ENCODE results near the gene SPHKAP.

Gene SPHKAP

DNA sequence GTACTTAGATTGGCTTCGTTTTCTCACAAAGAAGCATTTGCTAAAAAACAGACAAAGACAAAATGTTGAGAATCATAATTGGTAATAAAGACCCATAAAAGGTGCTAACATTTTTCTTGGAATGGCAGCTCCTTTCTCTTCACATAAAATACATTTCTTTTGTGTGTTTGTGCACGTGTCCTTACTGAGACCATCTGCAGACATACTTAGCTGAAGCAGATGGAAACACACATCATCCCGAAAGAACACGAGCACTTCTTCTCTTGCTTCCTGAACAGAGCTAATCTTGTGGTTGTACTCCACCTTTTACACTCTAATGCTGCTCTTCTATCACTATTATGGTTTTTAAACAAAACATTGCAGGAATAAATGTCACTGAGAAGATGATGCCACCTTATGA is 142.5 kb downstream of the SPHKAP start:
- no peak for TF ChIP-seq ELF4 (IDR thresholded peaks at IDR 0.05)
- no peak for TF ChIP-seq FOXK2 (IDR thresholded peaks at IDR 0.05)
- TF ChIP-seq, protein P1, sequence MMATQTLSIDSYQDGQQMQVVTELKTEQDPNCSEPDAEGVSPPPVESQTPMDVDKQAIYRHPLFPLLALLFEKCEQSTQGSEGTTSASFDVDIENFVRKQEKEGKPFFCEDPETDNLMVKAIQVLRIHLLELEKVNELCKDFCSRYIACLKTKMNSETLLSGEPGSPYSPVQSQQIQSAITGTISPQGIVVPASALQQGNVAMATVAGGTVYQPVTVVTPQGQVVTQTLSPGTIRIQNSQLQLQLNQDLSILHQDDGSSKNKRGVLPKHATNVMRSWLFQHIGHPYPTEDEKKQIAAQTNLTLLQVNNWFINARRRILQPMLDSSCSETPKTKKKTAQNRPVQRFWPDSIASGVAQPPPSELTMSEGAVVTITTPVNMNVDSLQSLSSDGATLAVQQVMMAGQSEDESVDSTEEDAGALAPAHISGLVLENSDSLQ (IDR thresholded peaks at IDR 0.05): no peak
- TF ChIP-seq ARNT (IDR thresholded peaks at IDR 0.05): no peak
- TF ChIP-seq LEF1 (IDR thresholded peaks at IDR 0.05; ENCODE audit: borderline replicate concordance): no peak
- no peak for TF ChIP-seq SP1 (IDR thresholded peaks at IDR 0.05)
- no peak for TF ChIP-seq HDGF (IDR thresholded peaks at IDR 0.05; ENCODE audit: borderline replicate concordance)
- TF ChIP-seq FOXM1 (IDR thresholded peaks at IDR 0.05; ENCODE audit: borderline replicate concordance): no peak
- TF ChIP-seq NFRKB (IDR thresholded peaks at IDR 0.05): no peak
- no peak for TF ChIP-seq FOXA1 (IDR thresholded peaks at IDR 0.05)
- no peak for TF ChIP-seq CTBP1 (IDR thresholded peaks at IDR 0.05; ENCODE audit: borderline replicate concordance)
- TF ChIP-seq BHLHE40 (IDR thresholded peaks at IDR 0.05; ENCODE audit: borderline replicate concordance): no peak
- ChIA-PET CTCF (no interaction called here), POLR2A (no interaction called here)
- no peak for DNase-seq (ENCODE audit: extremely low spot score)

DNA sequence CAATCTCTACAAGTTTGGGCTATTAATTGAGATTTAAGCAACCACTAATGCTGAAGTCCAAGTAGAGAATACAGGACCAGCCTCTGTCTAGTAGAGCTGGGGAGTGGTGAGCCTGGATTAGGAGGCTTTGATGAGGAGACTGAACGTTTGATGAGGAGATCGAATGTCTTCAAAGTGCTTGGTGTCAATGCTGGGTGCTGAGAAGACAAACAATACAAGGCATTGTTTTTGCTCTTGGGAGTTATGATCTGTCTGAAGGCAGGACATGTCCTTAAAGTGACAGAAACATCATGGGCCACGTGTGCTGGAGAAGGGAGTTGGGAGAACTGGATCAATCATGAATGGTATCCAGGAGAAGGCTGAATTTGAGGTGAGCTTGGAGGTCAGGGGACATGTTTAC is 143.6 kb downstream of the SPHKAP start:
- ChIA-PET CTCF (no interaction called here), POLR2A (no interaction called here)
- TF ChIP-seq BHLHE40 (IDR thresholded peaks at IDR 0.05; ENCODE audit: borderline replicate concordance) (no peak), SUZ12 (IDR thresholded peaks at IDR 0.05) (no peak), TARDBP (IDR thresholded peaks at IDR 0.05) (no peak), NFRKB (IDR thresholded peaks at IDR 0.05) (no peak), HDGF (IDR thresholded peaks at IDR 0.05; ENCODE audit: borderline replicate concordance) (no peak), L3MBTL2 (conservative IDR thresholded peaks at IDR 0.05) (no peak), CTBP1 (IDR thresholded peaks at IDR 0.05; ENCODE audit: borderline replicate concordance) (no peak), SP1 (IDR thresholded peaks at IDR 0.05) (no peak)
- TF ChIP-seq, protein P1 (IDR thresholded peaks at IDR 0.05): no peak
- no peak for DNase-seq (ENCODE audit: extremely low spot score)

DNA sequence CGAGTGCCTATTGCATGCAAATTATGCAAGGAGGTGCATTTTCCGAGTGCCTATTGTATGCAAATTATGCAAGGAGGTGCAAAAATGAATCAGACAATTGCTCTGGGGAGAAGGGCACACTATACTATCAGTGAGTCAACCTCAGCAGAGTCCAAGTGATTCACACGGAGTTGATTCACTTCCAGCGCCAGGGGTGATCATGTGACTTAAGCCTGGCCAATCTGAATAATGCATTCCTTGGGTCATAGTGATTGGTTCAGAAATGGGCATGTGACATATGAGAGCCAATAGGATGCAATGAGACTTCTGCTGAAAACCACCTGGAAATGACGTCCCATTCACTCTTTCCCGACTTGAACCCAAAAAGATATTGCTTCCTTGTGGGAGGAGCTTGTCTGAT is 157.9 kb downstream of the SPHKAP start:
- ChIA-PET POLR2A (no interaction called here), CTCF (no interaction called here)
- DNase-seq (ENCODE audit: extremely low spot score): no peak
- TF ChIP-seq BHLHE40 (IDR thresholded peaks at IDR 0.05; ENCODE audit: borderline replicate concordance) (no peak), TARDBP (IDR thresholded peaks at IDR 0.05) (no peak), HDGF (IDR thresholded peaks at IDR 0.05; ENCODE audit: borderline replicate concordance) (no peak), FOXA1 (IDR thresholded peaks at IDR 0.05) (no peak), FOXM1 (IDR thresholded peaks at IDR 0.05; ENCODE audit: borderline replicate concordance) (no peak)

DNA sequence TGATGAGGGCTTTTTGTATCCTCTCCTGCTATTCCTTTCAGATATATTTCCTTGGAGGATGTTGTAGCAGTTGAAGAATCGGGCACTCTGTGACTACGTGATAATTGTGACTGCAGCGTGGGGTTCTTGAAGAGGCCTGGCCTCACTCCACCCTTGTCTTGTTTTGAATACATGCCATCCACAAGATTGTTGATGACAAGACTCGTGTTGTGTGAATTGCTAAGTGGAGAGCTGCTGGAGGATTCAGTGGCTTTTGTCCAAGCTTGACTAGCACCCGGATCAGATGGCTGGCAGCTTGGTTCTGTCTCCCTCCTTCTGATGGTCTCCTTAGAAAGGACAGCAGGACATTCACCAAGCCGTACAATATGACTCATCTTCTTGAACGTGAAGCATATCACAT is 163.2 kb downstream of the SPHKAP start:
- POLR2A ChIA-PET: no interaction called here
- DNase-seq (ENCODE audit: extremely low spot score): no peak
- TF ChIP-seq ARNT (IDR thresholded peaks at IDR 0.05): no peak
- TF ChIP-seq HDGF (IDR thresholded peaks at IDR 0.05; ENCODE audit: borderline replicate concordance): no peak
- TF ChIP-seq LEF1 (IDR thresholded peaks at IDR 0.05; ENCODE audit: borderline replicate concordance): no peak
- TF ChIP-seq FOXA1 (IDR thresholded peaks at IDR 0.05): no peak
- no peak for TF ChIP-seq BHLHE40 (IDR thresholded peaks at IDR 0.05; ENCODE audit: borderline replicate concordance)
- no peak for TF ChIP-seq ELF4 (IDR thresholded peaks at IDR 0.05)
- TF ChIP-seq FOXK2 (IDR thresholded peaks at IDR 0.05): no peak
- TF ChIP-seq NFRKB (IDR thresholded peaks at IDR 0.05): no peak
- TF ChIP-seq TARDBP (IDR thresholded peaks at IDR 0.05): no peak
- TF ChIP-seq CTBP1 (IDR thresholded peaks at IDR 0.05; ENCODE audit: borderline replicate concordance): no peak
- TF ChIP-seq SP1 (IDR thresholded peaks at IDR 0.05): no peak
- no peak for TF ChIP-seq SUZ12 (IDR thresholded peaks at IDR 0.05)
- TF ChIP-seq ZNF384 (IDR thresholded peaks at IDR 0.05): no peak
- no peak for TF ChIP-seq L3MBTL2 (conservative IDR thresholded peaks at IDR 0.05)
- TF ChIP-seq, protein P1 (IDR thresholded peaks at IDR 0.05): no peak
- CTCF ChIA-PET: no interaction called here

DNA sequence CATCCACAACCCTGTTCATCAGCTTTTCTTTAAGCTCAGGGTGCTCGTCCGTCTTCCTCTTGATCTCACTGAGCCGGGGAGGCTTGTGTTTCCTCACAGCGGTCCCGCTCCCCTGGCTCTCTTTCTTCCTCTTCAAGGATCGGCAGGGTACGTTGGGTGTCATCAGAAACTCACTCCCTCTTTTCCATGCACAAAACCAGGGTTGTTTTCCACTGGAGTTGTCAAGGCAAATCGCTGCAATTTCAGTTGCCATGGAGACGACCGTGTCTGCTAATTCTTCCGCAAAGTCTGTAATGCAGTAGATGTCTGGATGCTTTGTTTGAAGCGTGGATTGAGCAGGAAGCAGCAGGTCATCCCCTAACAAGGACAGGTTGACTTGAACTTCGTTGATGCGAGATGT is 163.7 kb downstream of the SPHKAP start:
- DNase-seq (ENCODE audit: extremely low spot score): no peak
- ChIA-PET POLR2A (no interaction called here), CTCF (no interaction called here)
- no peak for TF ChIP-seq BHLHE40 (IDR thresholded peaks at IDR 0.05; ENCODE audit: borderline replicate concordance)
- no peak for TF ChIP-seq ARNT (IDR thresholded peaks at IDR 0.05)
- TF ChIP-seq FOXK2 (IDR thresholded peaks at IDR 0.05): no peak
- TF ChIP-seq NFRKB (IDR thresholded peaks at IDR 0.05): no peak
- no peak for TF ChIP-seq ELF4 (IDR thresholded peaks at IDR 0.05)
- TF ChIP-seq CTBP1 (IDR thresholded peaks at IDR 0.05; ENCODE audit: borderline replicate concordance): no peak

DNA sequence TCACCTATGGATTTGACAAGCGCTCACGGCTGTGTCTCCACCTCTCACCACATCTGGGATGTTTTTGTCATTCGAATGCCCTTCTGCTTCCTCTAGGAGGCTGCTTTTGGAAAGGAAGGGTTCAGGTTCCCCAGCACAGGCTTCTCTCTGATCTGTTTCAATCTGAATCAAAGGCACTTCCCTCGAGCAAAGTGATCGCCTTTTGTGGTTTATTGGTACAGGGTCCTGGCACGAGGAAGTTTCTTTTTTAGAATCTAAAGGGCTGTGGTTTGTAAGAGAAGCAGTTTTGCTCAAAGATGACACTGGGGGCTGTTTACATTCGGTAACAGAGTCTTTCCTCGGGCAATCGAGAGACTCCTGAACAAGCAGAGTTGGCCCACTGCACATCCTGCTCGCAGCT is 165.1 kb downstream of the SPHKAP start:
- no peak for DNase-seq (ENCODE audit: extremely low spot score)
- POLR2A ChIA-PET: no interaction called here
- CTCF ChIA-PET: no interaction called here
- TF ChIP-seq SUZ12 (IDR thresholded peaks at IDR 0.05) (no peak), ZNF384 (IDR thresholded peaks at IDR 0.05) (no peak), FOXA1 (IDR thresholded peaks at IDR 0.05) (no peak), HDGF (IDR thresholded peaks at IDR 0.05; ENCODE audit: borderline replicate concordance) (no peak), ELF4 (IDR thresholded peaks at IDR 0.05) (no peak), L3MBTL2 (conservative IDR thresholded peaks at IDR 0.05) (no peak)
- TF ChIP-seq, protein P1 (IDR thresholded peaks at IDR 0.05): no peak
